Spleen (tissue), 7 donors: ENCODE measurements around the gene SAE1.

Experiments
- POLR2A ChIP-seq, 3 donors: fragments of 450-650 bp; IDR thresholded peaks; one replicate each; pipeline ENCODE4 v1.5.1; 2017; ENCODE audit warnings: antibody characterized with exemption in 3 of 3, mild to moderate bottlenecking in 1 of 3
- TF ChIP-seq, protein P1 (sequence below), 11 experiments: fragments of 200-600 bp in 7 of 11; fragments of 450-650 bp in 4 of 11; sonication (generic) in 4 of 11; IDR thresholded peaks in 8 of 11; conservative IDR thresholded peaks in 3 of 11; 1 replicate in 7 of 11; 2 replicates in 4 of 11; pipeline versions ENCODE4 v1.4.0 to v1.8.0; 2016 to 2021; ENCODE audit warnings: antibody characterized with exemption in 11 of 11, inconsistent platforms in 4 of 11, mild to moderate bottlenecking in 1 of 11
- donor health status: DM: no; HTN: no; CAD: no; lungs with moderate emphysema.
- donor health status: DM: no; HTN: no; CAD: no.
- donor health status: DM: no; HTN: no; CAD: no.

- TF ChIP-seq, protein P1, sequence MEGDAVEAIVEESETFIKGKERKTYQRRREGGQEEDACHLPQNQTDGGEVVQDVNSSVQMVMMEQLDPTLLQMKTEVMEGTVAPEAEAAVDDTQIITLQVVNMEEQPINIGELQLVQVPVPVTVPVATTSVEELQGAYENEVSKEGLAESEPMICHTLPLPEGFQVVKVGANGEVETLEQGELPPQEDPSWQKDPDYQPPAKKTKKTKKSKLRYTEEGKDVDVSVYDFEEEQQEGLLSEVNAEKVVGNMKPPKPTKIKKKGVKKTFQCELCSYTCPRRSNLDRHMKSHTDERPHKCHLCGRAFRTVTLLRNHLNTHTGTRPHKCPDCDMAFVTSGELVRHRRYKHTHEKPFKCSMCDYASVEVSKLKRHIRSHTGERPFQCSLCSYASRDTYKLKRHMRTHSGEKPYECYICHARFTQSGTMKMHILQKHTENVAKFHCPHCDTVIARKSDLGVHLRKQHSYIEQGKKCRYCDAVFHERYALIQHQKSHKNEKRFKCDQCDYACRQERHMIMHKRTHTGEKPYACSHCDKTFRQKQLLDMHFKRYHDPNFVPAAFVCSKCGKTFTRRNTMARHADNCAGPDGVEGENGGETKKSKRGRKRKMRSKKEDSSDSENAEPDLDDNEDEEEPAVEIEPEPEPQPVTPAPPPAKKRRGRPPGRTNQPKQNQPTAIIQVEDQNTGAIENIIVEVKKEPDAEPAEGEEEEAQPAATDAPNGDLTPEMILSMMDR (IDR thresholded peaks at IDR 0.05 in 8 of 11, conservative IDR thresholded peaks at IDR 0.05 in 3 of 11) = no peak
- TF ChIP-seq POLR2A (IDR thresholded peaks at IDR 0.05) = no peak
Measured at GRCh38 chr19:47241919-47242577, 111.4 kb downstream of the SAE1 start.
